ENCODE data around the gene SSBP3.
"Not testable (repeated sequence)": the region's sequence is repeated elsewhere in the genome, so short reads cannot be mapped to it uniquely, and the experiment has no call there.

Gene SSBP3

DNA sequence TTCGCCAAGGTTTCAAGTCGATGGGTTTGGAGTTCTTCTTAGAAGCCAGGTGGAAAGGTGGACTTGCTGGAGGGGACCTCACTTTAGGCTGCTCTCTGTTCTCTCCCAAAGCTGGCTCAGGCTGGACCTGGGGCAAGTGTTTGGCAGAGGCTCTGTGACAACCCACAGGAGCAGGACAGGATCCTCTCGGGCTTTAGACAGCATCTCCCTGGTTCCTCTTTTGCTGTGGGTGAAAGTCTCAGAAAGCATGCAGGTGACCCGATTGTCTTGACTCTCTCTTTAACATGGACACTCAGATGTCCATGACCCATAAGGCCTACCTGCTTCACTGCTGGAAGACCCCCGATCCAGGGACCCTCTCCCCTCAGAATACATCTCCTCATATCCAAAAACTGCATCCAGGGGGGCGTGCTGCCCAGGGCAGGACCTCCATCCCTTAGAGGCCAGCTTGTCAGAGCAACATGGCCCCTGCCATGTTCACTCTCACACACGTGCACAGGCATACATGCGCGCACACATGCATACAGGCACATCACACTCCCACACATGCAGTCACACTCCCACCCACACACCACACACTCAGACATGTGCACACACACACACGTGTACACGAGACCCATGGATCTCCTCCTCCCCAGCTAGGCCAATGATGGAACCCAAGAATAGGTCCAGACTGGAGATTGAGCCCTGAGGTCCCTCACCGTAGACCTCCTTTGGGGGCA lies 184.9 kb downstream of the SSBP3 start:
- no peak for DNase-seq
- intact Hi-C loops (cut with DNase I), result no loop called here

DNA sequence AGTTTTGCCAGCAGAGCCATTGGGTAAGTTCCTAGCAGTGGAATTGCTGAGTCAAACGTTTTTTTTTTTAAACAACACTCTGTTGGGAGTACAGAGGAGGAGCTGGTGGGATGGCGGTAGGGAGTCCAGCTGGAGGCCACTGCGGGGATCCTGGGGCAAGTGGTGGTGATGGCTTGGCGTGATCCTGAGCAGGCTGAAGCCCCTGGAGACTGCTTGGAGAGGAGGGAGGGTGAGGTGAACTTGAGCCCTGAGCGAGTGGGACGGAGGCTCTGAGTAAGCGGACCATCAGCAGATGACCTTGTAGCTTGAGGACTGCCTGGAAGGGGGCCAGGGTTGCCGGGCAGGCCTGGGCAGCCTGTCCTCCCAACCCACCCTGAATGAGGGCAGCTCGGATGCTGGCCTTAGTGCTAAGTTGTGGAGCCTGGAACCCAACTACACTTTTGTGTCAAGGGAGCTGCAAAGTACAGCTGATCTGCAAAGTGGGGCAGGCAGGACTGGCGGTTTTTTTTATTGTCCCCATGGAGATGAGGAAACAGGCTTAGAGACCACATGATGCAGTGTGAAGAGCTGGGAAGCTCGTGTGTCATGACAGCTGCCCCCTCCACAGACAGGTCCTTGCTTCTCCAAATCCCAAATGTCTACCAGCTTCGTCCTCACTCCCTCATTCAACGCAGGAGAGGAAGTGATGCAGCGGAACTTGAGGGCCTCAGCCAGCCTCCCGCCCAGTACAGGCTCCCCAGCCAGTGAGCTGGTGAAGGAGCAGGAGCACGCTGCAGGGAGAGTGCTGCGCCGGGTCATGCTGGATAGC lies 186.0 kb downstream of the SSBP3 start:
- intact Hi-C loops (cut with DNase I), result no loop called here
- DNase-seq, result peak in 8 of 10 donors; percentile 48 to 94 (median 68)

DNA sequence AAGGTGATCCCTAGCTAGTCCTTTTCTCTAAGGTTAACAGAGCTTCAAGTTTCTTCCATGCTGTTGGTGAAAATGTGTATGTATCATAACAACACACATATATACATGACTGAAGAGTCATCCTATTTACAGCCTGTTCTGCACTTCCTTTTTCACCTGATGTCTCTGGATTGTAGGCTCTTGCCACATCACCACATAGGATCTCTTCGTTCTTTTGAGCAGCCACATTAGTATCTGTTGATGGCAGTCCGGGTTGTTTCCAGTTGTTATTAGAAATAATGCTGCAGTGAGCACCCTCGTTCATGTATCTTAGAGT lies 186.5 kb downstream of the SSBP3 start:
- DNase-seq, result no peak

DNA sequence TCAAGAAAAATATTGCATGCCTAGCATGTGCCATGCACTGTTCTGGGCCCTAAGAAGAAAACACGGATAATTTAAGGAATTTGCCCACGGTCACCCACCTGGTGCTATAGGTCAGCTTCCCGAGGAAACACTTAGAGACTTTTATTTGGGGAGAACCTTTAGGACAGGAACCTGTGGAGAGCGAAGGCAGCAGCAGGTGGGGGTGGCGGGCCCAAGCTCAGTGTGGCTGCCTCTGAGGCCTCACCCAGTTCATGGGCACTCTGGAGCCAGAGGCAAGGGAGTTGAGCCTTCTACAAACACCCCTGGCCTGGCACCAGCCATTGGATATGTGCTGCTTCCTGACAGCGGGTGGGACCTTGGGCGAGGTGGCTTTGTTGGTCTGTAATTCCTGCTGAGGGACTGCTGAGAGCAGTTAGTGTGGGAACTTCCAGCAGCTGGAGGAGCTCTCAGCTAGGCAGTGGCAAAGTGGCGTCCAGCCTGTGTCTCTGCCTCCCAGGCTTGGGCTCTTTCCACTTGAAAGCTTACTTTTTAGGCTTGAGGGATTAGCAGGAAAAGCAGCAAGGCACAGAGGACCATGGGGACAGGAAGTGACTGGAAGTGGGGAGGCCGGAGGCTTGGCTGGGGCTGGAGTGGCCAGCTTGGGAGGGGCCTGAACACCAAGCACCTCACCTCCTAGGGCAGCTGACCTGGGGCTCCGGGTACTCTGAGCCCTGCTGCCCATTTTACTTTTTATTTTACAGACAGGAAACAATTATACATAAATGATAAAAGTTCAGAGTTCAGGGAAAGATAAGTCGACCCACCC lies 187.1 kb downstream of the SSBP3 start:
- intact Hi-C loops (cut with DNase I), result no loop called here
- DNase-seq, result peak in 1 of 10 donors; percentile 80

More for the DNA sequence above, 186.5 kb downstream of the SSBP3 start:
- intact Hi-C loops (cut with DNase I), result no loop called here

DNA sequence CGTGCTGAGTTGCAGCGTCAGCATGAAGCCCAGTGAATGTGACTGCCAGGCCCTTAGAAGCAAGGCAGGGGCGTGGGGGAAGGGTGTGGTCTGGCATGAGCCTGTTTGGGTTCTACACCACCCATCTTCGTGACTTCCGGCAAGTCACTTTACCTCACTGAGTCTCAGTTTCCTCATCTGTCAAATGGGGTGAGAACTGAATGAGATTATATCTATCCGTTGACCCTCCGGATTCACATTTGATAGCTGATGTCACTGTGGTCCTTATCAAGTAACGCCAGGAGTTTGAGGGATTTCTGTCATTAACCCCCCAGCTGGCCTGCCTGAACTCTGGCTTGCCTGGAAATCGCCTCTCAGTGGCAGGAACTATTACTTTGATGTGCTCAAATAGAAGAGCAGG lies 190.7 kb downstream of the SSBP3 start:
- intact Hi-C loops (cut with DNase I), result no loop called here
- DNase-seq, result no peak

DNA sequence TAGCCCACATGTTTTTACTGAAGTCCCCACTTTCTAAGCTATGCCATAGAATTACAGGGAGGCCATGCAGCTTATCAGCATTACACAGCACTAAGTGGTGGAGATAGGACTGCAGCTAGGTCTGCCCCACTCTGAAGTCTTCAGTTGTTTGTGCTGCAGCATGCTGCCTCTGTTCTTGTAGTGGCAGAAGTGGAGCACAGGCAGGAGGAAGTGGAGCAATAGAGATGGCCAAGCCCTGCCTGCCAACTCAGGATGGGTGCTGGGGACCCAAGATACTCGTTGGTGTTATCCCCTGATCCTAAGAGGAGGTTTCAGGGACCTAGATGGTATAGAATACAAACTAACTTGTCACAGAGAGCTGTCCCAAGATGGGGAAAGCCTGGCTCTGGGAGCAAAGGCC lies 193.3 kb downstream of the SSBP3 start:
- DNase-seq, result no peak
- intact Hi-C loops (cut with DNase I), result no loop called here

DNA sequence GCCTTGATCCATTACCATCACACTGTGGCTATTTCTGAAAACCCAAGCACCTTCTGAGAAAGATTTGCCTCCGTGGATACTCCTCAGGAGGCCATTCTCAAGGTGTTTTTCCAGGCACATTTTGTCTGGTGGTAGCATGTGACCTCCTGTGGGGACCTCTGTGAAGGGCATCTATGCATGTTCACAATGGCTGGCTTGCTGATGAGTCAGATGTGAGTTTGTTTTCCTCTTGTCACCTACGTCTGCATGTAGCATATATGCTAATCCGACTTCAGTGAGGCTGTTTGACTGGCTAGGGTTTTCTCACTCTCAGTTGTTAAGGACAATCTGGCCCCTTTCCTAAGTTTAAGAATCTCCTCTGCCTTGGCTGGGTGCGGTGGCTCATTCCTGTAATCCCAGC lies 198.3 kb downstream of the SSBP3 start:
- intact Hi-C loops (cut with DNase I), result loop anchor here (10.0 kb wide), 1 partner anchor 277 kb away; no protein-coding TSS in a partner anchor

DNA sequence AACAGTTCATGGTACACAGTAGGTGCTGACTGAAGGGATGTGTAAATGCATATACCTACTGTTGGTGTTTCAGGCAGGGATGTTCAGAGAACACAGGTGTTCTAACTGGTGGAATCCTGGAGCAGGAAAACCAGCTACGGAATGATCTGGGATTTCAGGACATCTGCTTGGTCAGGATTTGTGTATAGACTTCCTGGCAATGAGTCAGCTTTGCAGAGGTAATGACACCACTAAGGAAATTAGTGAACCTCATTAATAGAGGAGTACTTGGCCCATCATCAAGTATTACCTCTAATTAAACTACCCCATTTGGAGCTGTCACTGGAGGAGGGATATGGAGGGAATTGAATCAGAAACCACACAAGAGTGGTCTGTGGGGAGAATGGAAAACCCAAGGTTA lies 198.9 kb downstream of the SSBP3 start:
- intact Hi-C loops (cut with DNase I), result loop anchor here (10.0 kb wide), 1 partner anchor 278 kb away; no protein-coding TSS in a partner anchor
- no peak for DNase-seq

More for the DNA sequence above, 198.3 kb downstream of the SSBP3 start:
- DNase-seq, result not testable (repeated sequence)

DNA sequence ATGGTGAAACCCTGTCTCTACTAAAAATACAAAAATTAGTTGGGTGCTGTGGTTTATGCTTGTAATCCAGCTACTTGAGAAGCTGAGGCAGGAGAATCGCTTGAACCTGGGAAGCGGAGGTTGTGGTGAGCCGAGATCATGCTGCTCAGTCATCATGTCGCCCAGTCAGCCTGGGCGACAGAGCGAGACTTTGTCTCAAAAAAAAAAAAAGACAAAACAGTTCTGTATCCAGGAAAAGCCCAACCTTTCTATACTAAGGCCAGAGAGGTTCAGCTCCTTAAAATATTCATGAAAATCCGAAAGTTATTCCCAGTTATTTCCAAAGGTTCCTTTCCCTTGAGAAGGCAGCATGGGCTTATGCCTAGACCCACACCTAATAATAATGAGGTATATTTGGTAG lies 202.0 kb downstream of the SSBP3 start:
- no peak for DNase-seq
- intact Hi-C loops (cut with DNase I), result loop anchor here (10.0 kb wide), 1 partner anchor 281 kb away; no protein-coding TSS in a partner anchor

DNA sequence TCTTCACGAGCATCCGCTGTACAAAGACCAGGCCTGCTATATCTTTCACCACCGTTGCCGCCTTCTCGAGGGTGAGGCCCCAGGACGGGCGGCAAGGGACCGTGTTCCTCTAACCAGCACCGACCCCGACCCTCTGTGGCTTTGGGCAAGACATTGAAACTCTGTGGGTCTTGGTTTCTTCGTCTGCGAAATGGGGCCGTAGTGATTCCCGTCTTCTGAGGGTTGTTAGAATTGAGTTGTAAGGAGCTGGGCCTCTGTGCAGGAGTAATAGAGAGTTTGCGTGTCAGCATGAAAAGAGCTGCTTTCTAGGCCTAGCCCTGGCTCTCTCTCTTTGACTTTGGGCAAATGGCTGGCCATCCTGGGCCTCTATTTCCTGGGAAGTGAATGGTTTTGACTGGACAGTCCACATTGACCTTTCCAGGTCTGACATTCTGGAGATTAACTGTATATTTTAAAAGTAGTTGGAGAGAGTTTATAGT lies 205.6 kb downstream of the SSBP3 start:
- intact Hi-C loops (cut with DNase I), result loop anchor here (10.0 kb wide), 1 partner anchor 284 kb away; no protein-coding TSS in a partner anchor
- DNase-seq, result peak in 1 of 10 donors; percentile 82

DNA sequence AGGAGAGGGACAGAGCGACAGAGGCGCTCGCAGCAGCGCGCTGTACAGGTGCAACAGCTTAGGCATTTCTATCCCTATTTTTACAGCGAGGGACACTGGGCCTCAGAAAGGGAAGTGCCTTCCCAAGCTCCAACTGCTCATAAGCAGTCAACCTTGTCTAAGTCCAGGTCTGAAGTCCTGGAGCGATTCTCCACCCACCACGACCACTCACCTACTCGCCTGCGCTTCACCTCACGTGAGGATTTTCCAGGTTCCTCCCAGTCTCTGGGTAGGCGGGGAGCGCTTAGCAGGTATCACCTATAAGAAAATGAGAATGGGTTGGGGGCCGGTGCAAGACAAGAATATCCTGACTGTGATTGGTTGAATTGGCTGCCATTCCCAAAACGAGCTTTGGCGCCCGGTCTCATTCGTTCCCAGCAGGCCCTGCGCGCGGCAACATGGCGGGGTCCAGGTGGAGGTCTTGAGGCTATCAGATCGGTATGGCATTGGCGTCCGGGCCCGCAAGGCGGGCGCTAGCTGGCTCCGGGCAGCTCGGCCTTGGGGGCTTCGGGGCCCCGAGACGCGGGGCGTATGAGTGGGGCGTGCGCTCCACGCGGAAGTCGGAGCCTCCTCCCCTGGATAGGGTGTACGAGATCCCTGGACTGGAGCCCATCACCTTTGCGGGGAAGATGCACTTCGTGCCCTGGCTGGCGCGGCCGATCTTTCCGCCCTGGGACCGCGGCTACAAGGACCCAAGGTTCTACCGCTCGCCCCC lies 206.3 kb downstream of the SSBP3 start, which contains the start of the genes CYB5RL and MRPL37:
Gene CYB5RL, minus strand, starts transcription at position 266 of the 754 bp plus-strand sequence. CDS start 4,414 bp downstream, outside the sequence.
Gene MRPL37, plus strand, starts transcription at position 403 of the 754 bp plus-strand sequence. Its CDS starts 77 bp downstream, at position 480.
- peak; percentile 87 to 98 (median 92) for DNase-seq
- intact Hi-C loops (cut with DNase I), result loop anchor here (10.0 kb wide), 1 partner anchor 285 kb away; no protein-coding TSS in a partner anchor

DNA sequence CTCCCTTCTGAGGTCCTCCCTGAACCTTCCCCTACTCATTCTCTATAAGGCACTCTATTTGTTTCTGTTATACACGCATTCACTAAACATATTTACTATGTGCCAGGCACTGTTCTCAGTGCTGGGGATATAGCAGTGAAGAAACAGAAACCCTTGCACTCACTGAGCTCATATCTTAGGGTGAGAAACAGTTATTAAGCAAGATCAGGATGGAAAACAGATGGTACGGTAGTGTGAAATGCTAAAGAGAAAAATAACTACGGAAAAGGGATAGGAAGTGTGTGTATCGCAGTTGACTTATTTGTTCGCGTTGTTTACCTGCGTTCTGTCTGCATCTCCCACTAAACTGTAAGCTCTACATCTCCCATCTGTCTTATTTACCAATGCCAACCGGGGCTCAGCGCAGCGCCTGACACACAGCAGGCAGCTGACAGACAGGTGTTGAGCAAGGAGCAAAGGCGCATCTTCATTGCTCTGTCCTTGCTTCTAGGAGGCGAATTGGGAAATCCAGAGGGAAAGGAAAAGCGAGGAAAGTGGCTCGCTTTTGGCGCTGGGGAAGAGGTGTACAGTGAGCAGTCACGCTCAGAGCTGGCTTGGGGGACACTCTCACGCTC lies 206.9 kb downstream of the SSBP3 start:
- DNase-seq, result peak in 3 of 10 donors; percentile 19 to 78 (median 20)

DNA sequence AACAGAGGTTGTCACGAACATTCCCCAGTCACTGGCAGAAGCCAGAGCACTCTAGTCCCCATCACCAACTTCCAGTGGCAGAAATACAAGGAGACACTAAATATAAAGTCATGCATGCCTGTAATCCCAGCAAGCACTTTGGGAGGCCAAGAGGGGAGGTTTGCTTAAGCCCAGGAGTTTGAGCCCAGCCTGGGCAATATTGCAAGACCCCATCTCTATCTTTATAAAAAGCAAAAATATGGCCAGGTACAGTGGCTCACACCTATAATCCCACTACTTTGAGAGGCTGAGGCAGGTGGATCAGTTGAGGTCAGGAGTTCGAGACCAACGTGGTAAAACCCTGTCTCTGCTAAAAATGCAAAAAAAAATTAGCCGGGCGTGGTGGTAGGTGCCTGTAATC lies 212.7 kb downstream of the SSBP3 start:
- DNase-seq, result no peak
- intact Hi-C loops (cut with DNase I), result no loop called here

More for the DNA sequence above, 206.9 kb downstream of the SSBP3 start:
- intact Hi-C loops (cut with DNase I), result no loop called here

DNA sequence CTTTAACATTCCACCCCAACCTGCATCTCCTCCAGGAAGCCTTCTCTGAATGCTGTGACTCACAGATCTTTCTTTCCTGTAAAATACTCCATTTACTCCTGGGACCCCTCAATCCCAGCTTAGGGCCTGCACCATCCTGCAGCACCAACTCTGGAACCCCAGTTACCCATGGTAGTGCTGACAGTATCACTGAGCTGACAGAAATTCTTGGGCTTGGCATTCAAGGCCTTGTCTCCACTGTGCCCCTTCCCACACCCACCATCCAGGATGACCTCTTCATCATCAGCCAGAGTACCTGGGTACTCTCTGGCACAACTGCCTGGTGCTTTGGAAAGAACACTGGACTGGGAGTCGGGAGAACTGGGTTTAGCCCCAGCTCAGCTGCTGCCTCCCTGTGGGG lies 214.7 kb downstream of the SSBP3 start:
- intact Hi-C loops (cut with DNase I), result no loop called here
- DNase-seq, result no peak

DNA sequence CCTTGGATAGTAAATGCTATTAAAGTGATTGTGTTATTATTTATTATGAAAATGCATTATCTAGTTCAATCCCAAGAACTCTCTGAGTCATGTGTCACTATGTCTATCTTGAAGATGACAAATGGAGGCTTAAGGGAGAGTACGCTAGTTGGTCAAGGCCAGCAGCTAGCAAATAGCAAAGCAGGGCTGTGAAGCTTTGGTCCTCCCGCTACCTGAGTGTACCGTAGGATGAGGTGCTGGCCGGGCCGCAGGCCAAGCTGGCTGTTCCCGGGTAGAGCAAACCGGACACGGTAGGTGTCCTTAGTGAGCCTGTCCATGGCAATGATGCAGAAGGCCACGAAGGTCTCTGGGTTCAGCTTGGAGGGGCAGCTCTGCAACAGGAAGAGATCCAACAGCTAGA lies 215.7 kb downstream of the SSBP3 start:
- intact Hi-C loops (cut with DNase I), result no loop called here
- no peak for DNase-seq

DNA sequence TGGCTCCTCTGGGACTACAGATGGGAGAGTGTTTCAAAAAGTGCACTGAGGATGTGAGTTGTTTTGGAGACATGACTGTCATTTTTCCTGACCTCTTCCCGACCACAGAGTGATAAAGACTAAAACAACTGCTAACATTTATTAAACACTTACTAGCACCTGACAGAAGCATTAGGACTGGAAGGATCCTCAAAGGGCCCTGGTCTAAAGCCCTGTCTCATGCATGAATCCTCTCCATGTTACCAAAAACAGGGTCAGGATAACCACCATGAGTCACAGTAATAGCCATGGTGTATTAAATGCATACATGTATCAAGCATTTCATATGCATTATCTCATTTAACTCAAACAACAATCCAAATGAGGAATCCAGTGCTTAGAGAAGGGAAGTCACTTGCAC lies 217.9 kb downstream of the SSBP3 start:
- intact Hi-C loops (cut with DNase I), result no loop called here

DNA sequence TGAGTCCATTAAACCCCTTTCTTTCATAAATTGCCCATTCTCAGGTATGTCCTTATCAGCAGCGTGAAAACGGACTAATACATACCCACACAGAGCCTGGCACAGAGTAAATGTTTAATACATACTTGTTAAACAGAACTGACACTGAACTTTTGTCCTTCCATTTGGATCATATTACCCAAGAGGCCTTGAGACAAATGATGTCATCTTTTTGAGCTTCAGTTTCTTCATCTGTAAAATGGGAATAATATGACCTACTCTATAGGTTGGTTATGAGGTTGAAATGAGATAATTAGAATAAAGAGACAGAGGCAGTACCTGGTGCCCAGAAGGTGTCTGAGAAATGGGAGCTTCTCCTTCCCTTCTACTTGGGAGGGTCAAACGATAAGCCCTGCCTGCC lies 220.1 kb downstream of the SSBP3 start:
- intact Hi-C loops (cut with DNase I), result no loop called here
- no peak for DNase-seq

More for the DNA sequence above, 217.9 kb downstream of the SSBP3 start:
- DNase-seq, result no peak

DNA sequence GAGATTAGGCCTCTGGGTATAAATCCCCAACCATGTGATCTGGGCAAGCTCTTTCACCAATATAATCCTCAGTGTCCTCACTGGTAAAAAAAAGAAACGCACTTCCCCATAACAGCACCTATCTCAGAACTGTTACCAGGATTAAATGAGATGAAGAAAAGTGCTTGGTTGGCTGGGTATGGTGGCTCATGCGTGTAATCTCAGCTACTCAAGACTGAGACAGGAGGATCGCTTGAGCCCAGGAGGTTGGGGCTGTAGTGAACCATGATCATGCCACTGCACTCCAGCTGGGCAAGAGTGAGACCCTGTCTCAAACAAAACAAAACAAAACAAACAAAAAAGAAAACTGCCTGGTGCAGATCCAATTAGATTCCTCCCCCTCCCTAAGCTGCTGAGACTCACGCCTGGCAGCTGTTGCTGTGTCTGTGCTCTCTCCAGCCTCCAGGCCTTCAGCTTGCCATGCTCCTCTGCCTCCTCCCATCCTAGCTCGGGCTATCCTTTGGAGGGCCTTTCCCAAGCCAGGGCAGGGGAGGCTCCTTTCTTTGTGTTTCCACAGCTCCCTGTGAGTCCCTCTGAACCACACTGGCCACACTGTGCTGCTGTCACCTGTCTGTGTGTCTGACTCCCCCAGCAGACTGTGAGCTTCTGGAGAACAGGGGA lies 225.4 kb downstream of the SSBP3 start:
- intact Hi-C loops (cut with DNase I), result no loop called here
- DNase-seq, result peak in 1 of 10 donors; percentile 54

All from posterior cingulate gyrus (tissue), 11 donors.